DND-41 (cell line): ENCODE data around the gene TDRD1.

Source experiments
- ATAC-seq: fragments of 200-7000 bp; cut with Tn5 transposase; 3 replicates; pipeline ENCODE4 v1.9.1; 2021; ENCODE audit warnings: low read depth; ENCODE audit not compliant: insufficient read depth
- DNase-seq: peaks from one replicate; pipeline ENCODE4 v3.0.0-alpha.2; 2020
- H2AFZ ChIP-seq: 2 replicates; pipeline ENCODE4 v1.6.0; 2012; ENCODE audit warnings: low read depth, low read length
- H3K27ac ChIP-seq: 2 replicates; pipeline ENCODE4 v1.5.1; 2012; ENCODE audit warnings: low read length, inconsistent platforms
- H3K27me3 ChIP-seq: fragments of 200-600 bp; sonication (generic); 2 replicates; pipeline ENCODE4 v1.6.0; 2012; ENCODE audit warnings: low read length, mild to moderate bottlenecking, inconsistent platforms; ENCODE audit not compliant: insufficient read depth, poor library complexity
- H3K36me3 ChIP-seq: 2 replicates; pipeline ENCODE4 v1.5.1; 2012; ENCODE audit warnings: low read length, inconsistent platforms; ENCODE audit not compliant: insufficient read depth
- H3K4me1 ChIP-seq: 2 replicates; pipeline ENCODE4 v1.5.1; 2012; ENCODE audit warnings: mild to moderate bottlenecking, low read length; ENCODE audit not compliant: insufficient read depth
- H3K4me2 ChIP-seq: 2 replicates; pipeline ENCODE4 v1.6.0; 2012; ENCODE audit warnings: mild to moderate bottlenecking, moderate library complexity, low read length, inconsistent platforms; ENCODE audit not compliant: insufficient read depth
- H3K4me3 ChIP-seq, 2 experiments: fragments of 200-600 bp in 1 of 2; shearing (Covaris generic) in 1 of 2; 2 replicates each; pipeline ENCODE4 v1.5.1; 2012 to 2016; ENCODE audit warnings: inconsistent platforms in 2 of 2, low read length in 2 of 2, mild to moderate bottlenecking in 2 of 2, low read depth in 1 of 2, moderate library complexity in 1 of 2
- H3K79me2 ChIP-seq: 2 replicates; pipeline ENCODE4 v1.6.0; 2012; ENCODE audit warnings: low read length, inconsistent platforms; ENCODE audit not compliant: insufficient read depth
- H3K9ac ChIP-seq: 2 replicates; pipeline ENCODE4 v1.6.0; 2012; ENCODE audit warnings: low read depth, mild to moderate bottlenecking, inconsistent platforms, low read length, moderate library complexity
- H3K9me3 ChIP-seq: 2 replicates; pipeline ENCODE4 v1.5.1; 2012; ENCODE audit warnings: low read length, moderate library complexity, mild to moderate bottlenecking, inconsistent platforms; ENCODE audit not compliant: insufficient read depth, severe bottlenecking
- H4K20me1 ChIP-seq: 2 replicates; pipeline ENCODE4 v1.6.0; 2012; ENCODE audit warnings: low read length; ENCODE audit not compliant: insufficient read depth
- EZH2 ChIP-seq: IDR thresholded peaks from 3 replicates; pipeline ENCODE4 v1.6.1; 2012; ENCODE audit warnings: borderline replicate concordance, low read depth, mild to moderate bottlenecking, moderate library complexity, low read length, inconsistent platforms; ENCODE audit not compliant: severe bottlenecking
- TF ChIP-seq, protein P1 (sequence below): IDR thresholded peaks from 2 replicates; pipeline ENCODE4 v1.5.1; 2012; ENCODE audit warnings: borderline replicate concordance, low read length, moderate library complexity, mild to moderate bottlenecking; ENCODE audit not compliant: poor library complexity, severe bottlenecking; ENCODE audit errors: extremely low read depth

The TDRD1 gene

DNA sequence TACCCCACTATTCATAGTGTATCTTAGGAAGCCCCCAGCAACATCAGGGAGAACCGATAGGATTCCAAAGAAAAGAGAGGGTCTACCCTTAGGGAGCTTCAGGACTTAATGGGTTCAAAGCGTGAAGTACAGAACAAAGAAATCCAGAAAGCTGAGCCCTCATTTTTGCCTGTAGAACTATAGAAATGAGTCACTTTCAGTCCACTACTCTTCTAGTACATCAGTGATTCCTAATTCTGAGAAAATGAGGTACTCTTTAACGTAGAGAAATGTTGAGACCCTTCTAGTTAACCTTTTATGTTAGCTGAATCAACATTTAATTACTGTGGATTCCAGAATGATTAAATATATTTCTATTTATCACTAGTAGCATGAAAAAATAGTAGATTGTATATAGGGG is 1.8 kb downstream of the TDRD1 start:
- H3K4me2 ChIP-seq = no peak overlapping the region

DNA sequence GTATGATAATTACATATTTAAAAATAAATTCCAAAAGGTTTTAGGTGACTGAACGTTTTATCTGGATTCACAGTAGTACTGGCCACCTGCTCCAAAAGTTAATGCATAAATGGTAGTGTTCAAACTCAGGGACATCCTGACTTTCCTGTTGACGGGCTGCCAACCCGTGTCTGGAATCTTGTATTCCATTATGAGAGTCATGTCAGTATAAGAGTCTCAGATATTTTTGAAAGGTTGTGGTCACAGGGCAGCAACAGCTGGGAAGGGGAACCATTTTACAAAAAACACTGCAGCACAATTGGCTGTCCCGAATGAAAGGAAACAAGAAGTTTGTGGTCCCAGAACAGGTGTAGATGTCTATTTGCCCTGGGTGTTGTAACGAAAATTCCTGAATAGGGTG is 2.8 kb downstream of the TDRD1 start:
- no peaks in the 10 kb centered on the region for H3K9me3 ChIP-seq

More for the DNA sequence above, 1.8 kb downstream of the TDRD1 start:
- TF ChIP-seq EZH2 = no peak
- TF ChIP-seq, protein P1, sequence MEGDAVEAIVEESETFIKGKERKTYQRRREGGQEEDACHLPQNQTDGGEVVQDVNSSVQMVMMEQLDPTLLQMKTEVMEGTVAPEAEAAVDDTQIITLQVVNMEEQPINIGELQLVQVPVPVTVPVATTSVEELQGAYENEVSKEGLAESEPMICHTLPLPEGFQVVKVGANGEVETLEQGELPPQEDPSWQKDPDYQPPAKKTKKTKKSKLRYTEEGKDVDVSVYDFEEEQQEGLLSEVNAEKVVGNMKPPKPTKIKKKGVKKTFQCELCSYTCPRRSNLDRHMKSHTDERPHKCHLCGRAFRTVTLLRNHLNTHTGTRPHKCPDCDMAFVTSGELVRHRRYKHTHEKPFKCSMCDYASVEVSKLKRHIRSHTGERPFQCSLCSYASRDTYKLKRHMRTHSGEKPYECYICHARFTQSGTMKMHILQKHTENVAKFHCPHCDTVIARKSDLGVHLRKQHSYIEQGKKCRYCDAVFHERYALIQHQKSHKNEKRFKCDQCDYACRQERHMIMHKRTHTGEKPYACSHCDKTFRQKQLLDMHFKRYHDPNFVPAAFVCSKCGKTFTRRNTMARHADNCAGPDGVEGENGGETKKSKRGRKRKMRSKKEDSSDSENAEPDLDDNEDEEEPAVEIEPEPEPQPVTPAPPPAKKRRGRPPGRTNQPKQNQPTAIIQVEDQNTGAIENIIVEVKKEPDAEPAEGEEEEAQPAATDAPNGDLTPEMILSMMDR = no peak
- H3K9me3 ChIP-seq = no peaks in the 10 kb centered on the region
- H3K4me1 ChIP-seq = no peaks in the 10 kb centered on the region
- no peak for ATAC-seq
- H3K9ac ChIP-seq = no peak overlapping the region
- no peak overlapping the region for H3K27ac ChIP-seq
- no peak overlapping the region for H2AFZ ChIP-seq
- no peaks in the 10 kb centered on the region for H4K20me1 ChIP-seq
- H3K4me3 ChIP-seq = no peak overlapping the region
- no peaks in the 10 kb centered on the region for H3K79me2 ChIP-seq
- peaks cover 12% of the 10 kb centered on the region for H3K27me3 ChIP-seq
- no peaks in the 10 kb centered on the region for H3K36me3 ChIP-seq
- no peak for DNase-seq

DNA sequence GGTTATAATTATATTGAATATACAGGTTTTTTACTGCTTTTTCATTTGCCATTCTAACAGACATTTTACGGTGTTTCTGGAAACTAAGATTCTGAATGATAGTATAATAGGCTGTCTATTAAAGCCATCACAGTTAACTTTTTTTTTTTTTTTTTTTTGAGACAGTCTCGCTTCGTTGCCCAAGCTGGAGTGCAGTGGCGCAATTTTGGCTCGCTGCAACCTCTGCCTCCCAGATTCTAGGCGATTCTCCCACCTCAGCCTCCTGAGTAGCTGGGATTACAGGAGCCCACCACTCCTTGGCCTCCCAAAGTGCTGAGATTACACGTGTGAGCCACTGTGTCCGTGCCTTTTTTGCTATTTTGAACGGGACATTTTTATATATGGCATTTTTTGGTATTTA is 4.4 kb downstream of the TDRD1 start:
- H4K20me1 ChIP-seq = no peaks in the 10 kb centered on the region
- H3K9me3 ChIP-seq = no peaks in the 10 kb centered on the region
- no peak overlapping the region for H3K27ac ChIP-seq
- no peak overlapping the region for H3K4me2 ChIP-seq
- no peaks in the 10 kb centered on the region for H3K79me2 ChIP-seq
- peaks cover 25% of the 10 kb centered on the region for H3K27me3 ChIP-seq
- no peak overlapping the region for H2AFZ ChIP-seq
- H3K36me3 ChIP-seq = no peaks in the 10 kb centered on the region
- DNase-seq = no peak
- H3K4me3 ChIP-seq = no peak overlapping the region
- H3K9ac ChIP-seq = no peak overlapping the region
- no peak for TF ChIP-seq EZH2
- TF ChIP-seq, protein P1 = no peak
- no peaks in the 10 kb centered on the region for H3K4me1 ChIP-seq
- no peak for ATAC-seq

More for the DNA sequence above, 2.8 kb downstream of the TDRD1 start:
- Histone ChIP-seq H3K4me2 (no peak overlapping the region), H3K27ac (no peak overlapping the region), H3K4me1 (no peaks in the 10 kb centered on the region), H4K20me1 (no peaks in the 10 kb centered on the region), H3K79me2 (no peaks in the 10 kb centered on the region), H3K36me3 (no peaks in the 10 kb centered on the region), H2AFZ (no peak overlapping the region), H3K4me3 (no peak overlapping the region), H3K9ac (no peak overlapping the region), H3K27me3 (peaks cover 18% of the 10 kb centered on the region)
- ATAC-seq (no peak), DNase-seq (no peak)
- TF ChIP-seq, protein P1 = no peak
- no peak for TF ChIP-seq EZH2

DNA sequence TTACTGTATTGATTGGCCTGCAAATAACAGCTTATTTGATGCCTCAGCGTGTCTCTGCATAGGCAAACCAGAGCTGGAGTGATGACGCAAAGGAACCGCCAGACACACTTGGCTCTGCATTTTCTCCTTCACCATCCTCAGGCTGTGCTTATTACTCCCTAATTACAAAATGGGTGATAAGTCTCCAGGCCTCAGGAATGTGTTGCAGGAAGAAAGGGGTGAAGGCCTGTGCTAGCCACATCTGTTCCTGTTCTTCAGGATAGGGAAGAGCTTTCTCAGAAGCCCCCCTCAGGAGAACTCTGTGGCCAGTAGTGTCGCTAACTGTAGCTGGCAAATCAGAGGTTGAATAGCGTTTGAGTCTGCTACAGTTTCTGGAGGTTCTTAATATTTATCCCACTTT is 5.1 kb downstream of the TDRD1 start:
- Histone ChIP-seq H3K36me3 (no peaks in the 10 kb centered on the region), H3K27ac (no peak overlapping the region), H3K4me2 (no peak overlapping the region), H3K4me3 (no peak overlapping the region), H3K27me3 (peaks cover 25% of the 10 kb centered on the region), H3K79me2 (no peaks in the 10 kb centered on the region), H3K9me3 (no peaks in the 10 kb centered on the region), H3K4me1 (no peaks in the 10 kb centered on the region), H2AFZ (no peak overlapping the region), H4K20me1 (no peaks in the 10 kb centered on the region), H3K9ac (no peak overlapping the region)
- no peak for ATAC-seq
- no peak for DNase-seq
- TF ChIP-seq, protein P1 = no peak
- TF ChIP-seq EZH2 = no peak
